T-helper 1 cell (primary cell): Measurements from ENCODE around the gene SMARCAL1.
A peak's percentile ranks its signal among the peaks of the same experiment; 100 is the strongest.

Experiments
- DNase-seq, 5 donors: peaks; one replicate each; pipeline ENCODE4 v3.0.0-alpha.2; 2012 to 2020

The SMARCAL1 gene

DNA sequence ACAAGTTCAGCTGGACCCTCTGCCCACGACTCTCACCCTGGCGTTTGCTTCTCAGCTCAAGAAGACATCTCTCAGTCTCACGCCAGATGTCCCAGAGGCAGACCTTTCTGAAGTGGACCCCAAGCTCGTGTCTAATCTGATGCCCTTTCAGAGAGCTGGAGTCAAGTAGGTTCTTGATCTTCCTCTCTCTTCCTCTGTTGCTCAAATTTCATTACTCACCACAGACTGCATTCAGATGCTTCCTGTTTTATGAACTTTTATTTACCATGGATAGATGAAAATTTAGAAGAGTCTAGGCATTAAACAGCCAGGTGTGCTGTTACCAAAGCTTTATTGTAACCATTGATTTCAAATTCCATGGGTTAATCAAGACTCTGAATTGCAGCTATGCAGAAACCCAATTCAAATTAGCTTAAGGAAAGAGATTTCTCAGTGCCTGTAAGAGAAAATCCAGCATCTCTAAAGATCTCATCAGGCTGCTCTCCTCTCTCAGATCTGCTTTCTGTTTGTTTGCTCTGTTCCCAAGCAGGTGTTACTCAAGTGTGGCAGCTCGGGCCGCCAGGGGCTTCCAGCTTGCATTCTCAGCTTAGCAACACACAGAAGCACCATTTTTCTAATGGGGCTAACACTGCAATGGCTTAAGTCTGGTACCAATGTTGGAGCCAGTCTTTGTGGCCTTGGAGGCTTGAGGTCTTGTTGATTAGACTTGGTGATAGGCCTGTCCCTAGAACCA is 16.5 kb downstream of the SMARCAL1 start:
- no peak for DNase-seq

DNA sequence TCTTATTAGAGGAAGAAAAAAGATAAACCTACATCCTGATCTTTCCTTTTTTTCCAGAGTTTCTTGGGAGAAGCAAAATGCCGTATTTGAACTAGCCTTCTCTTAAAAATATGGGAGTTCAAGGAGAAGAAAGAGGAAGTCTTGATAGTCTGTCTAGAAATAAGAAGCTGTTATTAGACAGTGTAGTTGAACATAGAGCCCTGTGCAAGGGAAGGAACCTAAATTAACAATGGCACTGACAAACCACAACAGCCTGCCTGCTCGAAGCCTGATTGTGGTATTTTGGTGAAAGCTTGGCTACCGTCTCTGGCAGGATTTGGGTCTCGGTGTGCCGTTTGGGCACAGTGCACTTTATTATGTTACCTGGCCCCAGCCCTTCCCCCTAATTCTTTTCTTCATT is 17.1 kb downstream of the SMARCAL1 start:
- DNase-seq = no peak

DNA sequence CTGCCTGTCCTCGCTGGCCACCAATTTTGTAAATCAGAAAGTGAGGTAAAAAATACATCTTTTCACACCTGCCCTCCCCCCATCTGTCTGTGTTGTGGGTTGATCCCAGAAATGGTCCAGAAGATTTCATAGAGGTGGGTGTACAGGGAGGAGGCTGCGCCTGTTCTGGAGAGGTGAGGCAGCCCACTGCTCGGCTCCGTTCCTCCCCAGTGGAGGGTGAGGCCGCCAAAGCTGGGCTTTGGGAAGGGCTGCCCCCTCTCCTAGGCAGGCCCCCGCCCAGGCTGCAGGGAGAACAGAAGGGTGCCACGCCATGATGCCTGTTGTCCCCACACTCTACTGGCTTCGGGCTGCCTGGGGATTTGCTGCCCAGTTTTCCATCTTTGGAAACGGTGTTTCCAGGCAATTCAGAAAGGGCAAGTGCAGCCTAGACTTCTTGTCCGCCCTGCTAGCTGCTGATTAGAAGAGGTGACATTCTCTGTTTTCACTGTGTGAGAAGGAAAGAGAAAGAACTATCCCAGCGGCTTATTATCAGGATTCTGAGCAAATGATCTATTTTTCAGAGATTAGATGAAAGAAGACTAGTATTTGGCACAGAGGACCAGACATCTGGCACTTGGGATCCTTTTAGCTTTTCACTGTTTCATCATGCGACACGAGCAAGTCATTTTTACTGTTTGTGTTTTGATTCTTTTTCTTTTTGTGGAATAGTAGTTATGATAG is 18.7 kb downstream of the SMARCAL1 start:
- DNase-seq = no peak

DNA sequence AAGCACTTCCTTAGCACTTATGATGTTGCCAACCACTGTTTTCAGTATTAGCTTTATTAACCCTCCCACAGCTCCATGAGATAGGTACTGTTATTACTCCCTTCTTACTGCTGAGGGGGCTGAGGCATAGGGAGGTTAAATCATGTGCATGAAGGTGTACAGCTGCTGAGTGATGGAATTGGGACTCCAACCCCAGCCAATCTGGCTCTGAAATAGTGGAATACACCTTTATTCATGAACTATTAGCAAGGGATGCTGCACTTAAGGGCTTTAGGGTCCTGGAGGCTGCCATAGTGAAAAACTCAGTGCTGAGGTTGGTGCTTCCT is 19.2 kb downstream of the SMARCAL1 start:
- DNase-seq = no peak

DNA sequence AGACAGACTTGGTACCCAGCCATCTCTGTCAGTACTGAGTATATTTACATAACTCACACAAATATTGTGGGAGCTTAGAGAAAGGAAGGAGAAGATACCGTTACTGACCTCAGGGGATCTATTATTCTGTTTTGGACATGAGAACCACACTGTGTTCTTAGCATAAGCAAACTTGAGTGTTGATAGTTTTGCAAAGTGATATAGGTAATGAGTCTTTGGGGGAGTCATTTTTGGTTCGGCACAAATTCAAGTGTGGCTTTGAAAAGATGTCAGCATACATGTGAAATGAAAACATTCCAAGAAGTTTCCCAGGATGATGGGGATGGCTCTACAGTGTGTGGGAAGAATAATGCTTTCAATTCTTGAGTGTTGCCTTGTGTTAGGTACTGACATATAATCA is 24.1 kb downstream of the SMARCAL1 start:
- DNase-seq = no peak

DNA sequence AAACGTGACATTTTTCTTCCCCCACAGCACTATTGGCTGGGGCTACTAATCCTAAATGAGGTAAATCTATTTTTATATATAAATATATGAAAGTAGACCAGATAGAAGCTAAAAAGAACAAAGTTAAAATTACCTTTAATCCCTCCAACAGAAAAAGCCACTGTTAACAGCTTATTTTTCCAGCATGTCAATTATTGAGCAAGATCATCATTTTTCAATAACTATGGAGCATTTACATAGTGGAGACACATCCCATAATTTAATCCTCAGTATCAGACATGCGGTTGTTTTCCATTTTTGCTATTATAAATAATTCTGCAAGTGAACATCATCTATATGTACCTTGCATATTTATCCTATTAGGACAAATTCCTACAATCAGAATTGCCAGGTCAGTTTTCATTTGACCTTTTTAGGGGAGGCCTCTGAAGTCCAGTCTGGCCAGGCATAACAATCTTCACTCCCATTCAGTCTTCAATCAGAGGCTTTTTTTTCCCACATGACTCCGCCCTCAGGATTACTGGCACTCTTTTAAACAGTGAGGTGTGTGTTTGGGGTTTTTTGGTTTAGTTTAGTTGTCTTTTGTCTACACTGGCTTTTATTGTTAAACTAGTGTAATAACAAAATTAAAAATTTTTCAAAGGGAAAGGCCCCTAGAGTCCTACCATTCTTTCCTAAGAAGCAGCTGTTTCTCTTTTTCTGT is 29.2 kb downstream of the SMARCAL1 start:
- no peak for DNase-seq

DNA sequence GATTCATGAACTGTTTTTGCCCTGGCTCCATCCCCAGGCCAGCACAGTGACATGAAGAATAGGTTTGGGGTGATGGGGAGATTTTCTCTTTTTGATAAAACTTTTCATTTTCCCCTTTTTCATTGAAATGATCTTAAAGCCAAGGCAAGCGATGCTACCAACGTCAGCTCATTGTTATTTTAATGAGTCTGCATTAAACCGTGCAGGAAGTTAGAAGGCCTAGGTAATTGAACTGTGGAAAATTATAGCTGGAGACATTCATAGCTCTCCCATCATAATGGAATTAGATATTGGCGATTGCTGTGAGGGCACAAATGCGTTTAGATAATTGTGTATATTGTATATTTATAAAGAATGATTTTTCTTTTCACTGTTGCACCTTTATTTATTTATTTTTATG is 33.2 kb downstream of the SMARCAL1 start:
- DNase-seq = no peak

DNA sequence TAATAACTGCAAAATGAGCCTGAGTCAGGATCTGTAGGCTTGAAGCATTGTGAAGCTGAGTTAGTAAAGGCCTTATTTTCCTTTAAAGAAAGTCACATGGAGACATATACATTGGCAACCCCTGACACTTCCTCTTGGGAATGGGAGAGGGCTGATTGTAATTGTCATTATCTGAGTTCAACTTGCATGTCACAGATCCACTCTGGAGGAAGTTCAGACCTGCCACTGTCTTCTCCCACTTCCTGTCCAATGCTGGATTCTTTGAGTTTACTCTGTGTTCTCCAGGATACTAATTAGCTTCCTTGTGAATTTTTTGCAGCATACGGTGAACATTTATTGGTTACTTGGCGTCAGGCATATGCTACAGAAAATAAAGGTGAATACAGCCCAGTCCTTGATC is 34.1 kb downstream of the SMARCAL1 start:
- DNase-seq = no peak

DNA sequence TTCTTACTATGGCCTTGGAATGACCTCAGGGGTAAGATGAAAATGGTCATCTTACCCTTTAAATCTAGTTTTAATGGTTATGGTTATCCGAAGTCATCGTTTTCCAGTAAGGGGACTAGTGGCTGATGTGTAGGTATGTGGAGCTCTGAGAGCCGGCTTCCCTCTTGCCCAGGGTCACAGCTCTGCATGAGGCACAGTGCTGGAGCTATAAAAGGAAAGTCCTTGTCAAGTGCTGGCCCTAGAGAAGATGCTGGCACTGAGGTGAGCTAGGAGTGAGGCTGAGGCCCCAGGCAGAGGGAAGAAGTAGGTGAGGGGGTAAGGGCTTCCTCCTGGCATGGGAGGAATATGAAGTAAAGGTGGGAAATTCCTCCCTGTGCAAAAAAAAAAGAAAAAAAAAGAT is 35.0 kb downstream of the SMARCAL1 start:
- no peak for DNase-seq

DNA sequence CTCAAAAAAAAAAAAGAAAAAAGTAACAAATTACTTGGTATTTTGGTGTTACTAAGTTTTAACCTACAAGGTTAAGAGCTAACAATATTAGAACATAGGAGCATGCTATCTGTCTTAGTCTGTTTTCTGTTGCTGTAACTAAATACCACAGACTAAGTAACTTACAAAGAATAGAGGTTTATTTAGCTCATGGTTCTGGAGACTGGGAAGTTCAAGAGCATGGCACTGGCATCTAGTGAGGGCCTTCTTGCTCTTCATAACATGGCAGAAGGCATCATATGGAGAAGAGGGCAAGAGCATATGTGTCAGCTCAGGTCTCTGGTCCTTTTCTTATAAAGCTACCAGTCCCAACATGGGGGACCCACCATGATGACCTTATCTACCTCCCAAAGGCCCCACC is 36.5 kb downstream of the SMARCAL1 start:
- no peak for DNase-seq

DNA sequence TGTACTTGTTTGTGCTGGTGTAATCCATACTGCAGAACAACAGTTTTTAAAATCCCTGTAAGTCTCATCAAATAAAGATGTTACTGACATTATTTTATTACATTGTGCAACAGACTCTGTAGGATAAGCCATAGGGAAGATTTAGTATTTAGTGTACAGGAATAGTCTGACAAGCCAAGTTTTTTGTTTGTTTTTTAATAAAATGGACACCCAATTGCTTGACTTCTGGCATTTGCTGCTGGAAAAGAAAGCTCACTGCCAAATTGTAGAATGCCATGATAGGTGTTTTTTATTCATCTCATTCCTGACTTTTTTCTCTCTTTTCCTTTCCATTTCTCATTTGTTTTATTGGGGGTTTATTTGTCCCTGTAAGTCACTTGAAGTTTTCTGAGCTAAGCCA is 38.1 kb downstream of the SMARCAL1 start:
- no peak for DNase-seq

DNA sequence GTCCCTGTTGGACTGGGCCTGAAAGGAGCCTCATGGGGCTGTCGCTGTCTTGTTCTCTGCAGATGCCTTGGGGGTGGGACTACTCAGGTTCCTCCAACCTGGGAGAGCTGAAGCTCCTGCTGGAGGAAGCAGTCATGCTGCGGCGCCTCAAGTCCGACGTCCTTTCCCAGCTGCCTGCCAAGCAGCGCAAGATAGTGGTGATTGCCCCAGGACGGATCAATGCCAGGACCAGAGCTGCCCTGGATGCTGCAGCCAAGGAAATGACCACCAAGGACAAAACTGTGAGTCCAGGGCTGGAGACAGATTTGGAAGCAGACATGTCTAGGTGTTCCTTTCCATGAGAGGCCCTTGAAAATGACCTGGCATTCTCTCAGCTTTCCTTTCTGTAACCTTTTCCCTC is 38.5 kb downstream of the SMARCAL1 start:
- no peak for DNase-seq

DNA sequence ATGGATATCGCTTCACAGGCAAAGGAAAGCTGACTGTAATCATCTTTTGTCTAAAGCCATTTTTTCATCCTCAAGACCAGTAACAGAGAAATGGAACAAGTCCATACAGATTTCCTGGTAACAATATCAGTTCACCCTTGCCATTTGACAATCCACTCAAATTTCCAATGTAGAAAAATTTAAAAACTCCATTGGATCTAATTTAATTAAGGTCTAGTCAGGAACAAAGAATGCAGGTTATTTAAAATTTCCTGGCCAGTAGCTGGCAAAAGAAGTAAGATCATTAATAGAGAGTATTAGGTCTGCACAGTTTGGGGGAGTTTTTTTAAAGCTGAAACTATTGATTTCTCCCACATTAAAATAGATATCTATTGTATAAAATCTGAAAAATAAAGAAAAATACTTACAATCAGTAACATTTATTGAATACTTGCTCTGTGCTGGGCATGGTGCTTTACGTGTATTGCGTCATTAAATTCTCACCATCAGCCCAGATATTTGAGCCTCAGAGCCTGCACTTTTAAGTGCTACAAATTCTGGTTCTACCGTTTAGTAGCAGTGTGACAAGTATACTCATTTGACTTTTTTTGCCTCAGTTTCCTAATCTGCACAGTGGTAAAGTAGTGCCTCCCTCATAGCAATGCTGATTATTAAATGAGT is 41.8 kb downstream of the SMARCAL1 start:
- no peak for DNase-seq

DNA sequence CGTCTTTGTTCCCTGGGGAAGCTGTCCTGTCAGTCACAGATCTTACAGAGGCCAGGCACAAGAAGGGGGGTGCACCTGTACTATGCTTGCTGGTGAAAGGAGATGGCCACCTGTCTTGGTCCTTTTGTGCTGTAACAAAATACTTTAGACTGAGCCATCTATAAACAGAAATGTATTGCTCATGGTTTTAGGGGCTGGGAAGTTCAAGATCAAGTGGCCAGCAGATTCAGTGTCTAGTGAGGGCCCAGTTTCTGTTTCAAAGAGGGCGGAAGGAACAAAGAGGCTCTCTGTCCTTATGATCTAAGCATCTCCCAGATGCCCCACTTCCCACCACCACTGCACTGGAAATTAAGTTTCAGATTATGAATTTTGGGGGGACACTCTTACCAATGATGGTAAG is 50.9 kb downstream of the SMARCAL1 start:
- no peak for DNase-seq

DNA sequence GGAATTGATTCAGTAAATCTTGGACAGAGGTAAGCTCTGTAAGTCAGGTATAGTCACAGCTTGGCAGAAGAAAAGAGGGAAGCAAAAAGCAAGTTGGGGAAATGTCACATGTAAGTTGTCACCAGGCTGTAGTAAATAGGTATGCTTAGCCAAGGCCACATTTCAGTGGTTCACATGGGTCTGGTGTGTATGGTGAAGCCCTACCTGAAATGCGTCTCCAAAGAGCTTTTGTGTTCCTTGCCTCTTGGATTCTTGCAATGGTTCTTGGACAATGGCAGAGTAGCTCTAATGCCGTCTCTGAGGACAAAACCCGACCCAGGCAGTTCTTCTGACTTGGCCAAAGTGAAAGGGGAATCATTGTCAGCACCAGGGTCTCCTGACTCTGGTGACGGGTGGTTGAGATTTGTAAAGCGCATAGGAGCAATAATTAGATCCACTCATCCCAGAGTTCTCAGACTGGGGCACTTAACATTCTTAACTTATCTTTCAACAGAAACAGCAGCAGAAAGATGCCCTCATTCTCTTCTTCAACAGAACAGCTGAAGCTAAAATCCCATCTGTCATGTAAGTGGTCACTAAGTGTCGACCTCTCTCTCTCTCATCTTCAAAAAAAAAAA is 51.9 kb downstream of the SMARCAL1 start:
- no peak for DNase-seq

DNA sequence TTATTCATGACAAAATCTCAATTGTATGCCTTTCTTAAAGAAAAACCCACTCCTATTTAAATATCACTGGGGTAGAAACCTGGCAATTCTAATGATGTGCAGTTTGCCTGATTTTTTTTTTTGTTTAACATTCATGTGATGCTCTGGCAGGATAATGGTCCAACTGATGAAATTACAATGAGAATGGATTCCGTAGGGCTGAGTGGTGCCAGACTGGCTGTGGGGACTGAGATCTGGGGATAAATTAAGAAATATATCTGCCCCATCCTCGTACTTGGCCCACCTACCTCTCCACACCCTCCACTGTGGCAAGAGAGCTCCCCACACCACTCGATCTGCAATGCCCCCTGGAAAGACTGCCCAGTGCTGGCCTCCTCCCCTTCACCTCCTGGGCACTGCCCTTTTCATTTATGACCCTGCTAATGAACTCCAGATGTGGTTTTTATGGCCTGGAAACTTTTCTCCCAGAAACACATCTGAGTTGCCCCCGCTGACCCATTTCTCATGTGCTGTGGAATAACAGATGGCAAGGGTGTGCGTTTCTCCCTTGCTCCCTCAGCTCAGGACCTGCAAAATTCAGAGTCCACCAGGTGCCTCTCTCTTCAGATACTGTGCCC is 53.4 kb downstream of the SMARCAL1 start:
- DNase-seq = no peak

DNA sequence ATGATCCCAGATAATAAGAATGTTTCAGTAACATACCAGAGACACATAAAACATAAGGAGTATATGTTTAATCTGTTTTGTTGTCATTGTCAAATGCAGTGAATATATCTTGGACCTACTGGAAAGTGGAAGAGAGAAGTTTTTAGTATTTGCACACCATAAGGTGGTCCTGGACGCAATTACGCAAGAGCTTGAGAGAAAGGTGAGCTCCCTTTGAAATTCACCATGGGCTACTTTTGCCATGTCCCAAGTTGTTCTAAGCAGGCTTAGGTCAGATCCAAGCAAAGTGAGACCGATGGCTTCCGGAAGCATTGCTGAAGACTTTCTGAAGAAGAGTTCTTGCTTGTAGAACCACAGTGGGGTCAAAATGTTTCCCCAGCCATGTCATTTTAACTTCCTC is 55.6 kb downstream of the SMARCAL1 start:
- DNase-seq = no peak

DNA sequence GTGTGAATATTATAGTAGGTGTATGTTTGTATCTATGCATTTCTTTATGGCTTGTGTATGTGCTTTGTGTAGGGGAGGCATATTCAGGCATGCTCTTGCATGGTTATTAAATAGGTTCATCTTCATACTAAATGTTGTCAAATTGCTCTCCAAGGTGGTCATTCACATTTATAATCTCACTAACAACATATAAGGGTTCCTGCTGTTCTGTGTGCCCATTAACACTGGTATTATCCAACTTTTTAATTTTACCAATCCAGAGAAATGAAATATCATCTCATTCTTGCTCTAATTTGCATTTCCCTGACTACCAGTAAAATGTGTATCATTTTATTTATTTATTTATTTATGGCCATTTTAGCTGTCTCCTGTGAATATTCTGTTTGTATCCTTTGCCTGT is 57.4 kb downstream of the SMARCAL1 start:
- no peak for DNase-seq

DNA sequence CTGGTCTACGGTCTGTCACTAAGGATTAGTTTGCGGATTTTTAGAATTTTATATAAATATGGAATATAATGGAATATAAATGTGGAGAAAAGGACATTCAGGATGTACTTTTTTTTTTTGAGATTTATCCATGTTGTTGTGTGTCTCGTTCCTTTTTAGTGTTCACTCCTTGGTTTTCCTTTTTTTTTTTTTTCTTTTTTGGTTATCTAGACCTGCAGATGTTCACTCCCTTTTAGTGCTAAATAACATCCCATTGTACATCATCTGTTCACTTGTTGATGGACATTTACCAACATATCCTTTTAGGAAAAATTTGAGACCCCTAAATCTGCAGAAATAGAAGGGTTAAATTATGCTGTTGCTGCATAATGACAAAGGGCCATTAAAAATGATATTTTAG is 60.9 kb downstream of the SMARCAL1 start:
- no peak for DNase-seq

DNA sequence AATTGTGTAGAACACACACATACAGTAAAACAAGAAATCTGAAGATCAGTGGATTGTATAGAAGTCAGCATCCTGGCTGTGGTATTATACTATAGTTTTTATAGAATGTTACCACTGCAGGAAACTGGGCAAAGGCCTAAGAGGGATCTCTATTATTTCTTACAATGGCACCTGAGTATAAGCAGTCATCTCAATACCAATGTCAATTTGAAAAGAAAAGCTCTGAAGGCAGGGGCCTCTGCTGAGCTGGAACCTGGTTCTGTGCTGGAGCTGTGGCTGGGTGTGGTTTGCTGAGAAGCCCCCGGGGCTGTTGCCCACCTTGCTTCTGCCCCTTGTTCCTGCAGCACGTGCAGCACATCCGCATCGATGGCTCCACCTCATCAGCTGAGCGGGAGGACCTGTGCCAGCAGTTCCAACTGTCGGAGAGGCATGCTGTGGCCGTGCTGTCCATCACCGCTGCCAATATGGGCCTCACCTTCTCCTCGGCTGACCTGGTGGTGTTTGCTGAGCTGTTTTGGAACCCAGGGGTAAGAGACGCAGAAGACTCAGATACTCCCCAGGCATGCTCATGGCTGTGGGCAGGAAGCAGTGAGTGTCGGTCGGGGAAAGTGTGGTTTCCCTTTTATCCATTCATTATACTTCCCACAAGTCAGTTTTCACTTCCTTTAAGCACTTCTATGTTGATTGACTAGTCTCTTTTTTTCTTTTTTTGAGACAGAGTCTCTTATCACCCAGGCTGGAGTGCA is 62.8 kb downstream of the SMARCAL1 start:
- peak in 1 of 5 donors; percentile 49 for DNase-seq

DNA sequence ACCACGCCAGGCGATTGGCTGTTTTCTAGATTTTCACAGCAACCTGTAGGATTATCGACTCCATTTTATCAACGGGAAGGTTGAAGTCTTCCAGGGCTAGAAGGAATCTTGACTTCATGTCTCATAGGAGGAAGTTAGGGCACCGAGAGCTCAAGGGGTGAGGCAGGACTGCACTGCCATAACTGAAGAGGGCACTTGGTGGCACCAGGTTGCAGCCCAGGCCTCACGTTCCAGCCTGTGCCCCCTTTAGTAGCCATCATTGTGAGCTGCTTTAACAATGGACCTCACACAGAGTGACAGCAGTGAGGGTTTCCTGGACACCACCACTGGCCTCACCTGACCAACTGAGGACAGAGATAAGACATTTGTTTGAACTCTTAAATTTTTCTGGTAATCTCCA is 63.5 kb downstream of the SMARCAL1 start:
- no peak for DNase-seq
